Right lobe of liver (tissue), 6 donors: Measurements from ENCODE around the gene SLC7A1. TPM values are rescaled to one million over a fixed set of nuclear protein-coding genes. Genes with fewer than 3 reads are reported as not detected.

Experiments used
- ATAC-seq, 4 donors: fragments of 200-7000 bp; cut with Tn5 transposase; one replicate each; pipeline ENCODE4 v1.9.1; 2020; ENCODE audit warnings: mild to moderate bottlenecking in 4 of 4, moderate library complexity in 4 of 4
- DNase-seq, 3 donors: peaks; one replicate each; pipeline ENCODE4 v3.0.0-alpha.2; 2020
- H3K27ac ChIP-seq, 3 donors: fragments of 200-600 bp; one replicate each; pipeline ENCODE4 v1.8.0; 2022
- H3K27me3 ChIP-seq, 2 donors: fragments of 200-600 bp; one replicate each; pipeline ENCODE4 v1.8.0; 2022
- H3K36me3 ChIP-seq, 4 donors: fragments of 200-600 bp; sonication (generic) in 1 of 4; one replicate each; pipeline versions ENCODE4 v1.5.1 to v1.8.0; 2017 to 2022; ENCODE audit warnings: control low read depth in 1 of 4
- H3K4me1 ChIP-seq, 4 donors: fragments of 200-600 bp; sonication (generic) in 1 of 4; one replicate each; pipeline versions ENCODE4 v1.5.1 to v1.8.0; 2017 to 2022; ENCODE audit warnings: control low read depth in 1 of 4
- H3K4me3 ChIP-seq, 3 donors: fragments of 200-600 bp; one replicate each; pipeline ENCODE4 v1.8.0; 2022
- H3K9me3 ChIP-seq, 4 donors: fragments of 200-600 bp; sonication (generic) in 1 of 4; one replicate each; pipeline versions ENCODE4 v1.5.1 to v1.8.0; 2017 to 2022; ENCODE audit warnings: control low read depth in 1 of 4
- CTCF ChIP-seq, 4 donors: fragments of 200-600 bp in 3 of 4; fragments of 450-650 bp in 1 of 4; IDR thresholded peaks; one replicate each; pipeline versions ENCODE4 v1.5.1 to v1.8.0; 2016 to 2022; ENCODE audit warnings: antibody characterized with exemption in 4 of 4, mild to moderate bottlenecking in 2 of 4
- POLR2A ChIP-seq: fragments of 450-650 bp; IDR thresholded peaks from one replicate; pipeline ENCODE4 v1.6.1; 2017; ENCODE audit warnings: antibody characterized with exemption, mild to moderate bottlenecking
- WGBS: methylation state at CpG from one replicate; pipeline ENCODE4 v1.1.6; 2018; ENCODE audit warnings: low coverage, low lambda C conversion rate; ENCODE audit not compliant: insufficient coverage; ENCODE audit errors: missing lambda C conversion rate; 5-methylcytosine and 5-hydroxymethylcytosine counted together
- intact Hi-C, 2 donors: fragments of 100-400 bp; cut with DNase I; formaldehyde crosslinking; loops; one replicate each; pipeline versions ENCODE4 v1.11.2 to v1.14.1; 2022
- total RNA-seq, 6 experiments: library from RNA; depleted of rRNA in 2 of 6; stranded (reverse); fragments of >200 nt in 2 of 6; fragmentation: NEBNext Ultra II Directional in 3 of 6; extraction: Animal tissue kit (Norgen Biotek cat#: 25700) in 3 of 6; gene quantifications; one replicate each; pipeline versions ENCODE4 v1.1.0 to v1.2.4, GENCODE V29; 2016 to 2023
- donor health status: DM: no; HTN: yes; CAD: no.
- donor health status: DM: no; HTN: no; CAD: no.
- donor health status: DM: no; HTN: no; CAD: no.
- donor health status: DM: no; HTN: yes; CAD: no.
- donor health status: DM: no; HTN: yes; CAD: no.

SLC7A1 gene
- total RNA-seq, 6 experiments from 2014 or later: 0.70 to 6.5 (median 3.7) TPM

- Histone ChIP-seq H3K4me3 (no peak overlapping the region), H3K9me3 (no peaks in the 10 kb centered on the region), H3K4me1 (no peaks in the 10 kb centered on the region), H3K27ac (no peak overlapping the region), H3K27me3 (no peaks in the 10 kb centered on the region), H3K36me3 (no peaks in the 10 kb centered on the region)
- intact Hi-C loops: no loop called here
- no peak for TF ChIP-seq CTCF (IDR thresholded peaks at IDR 0.05)
- TF ChIP-seq POLR2A: no peak
- ATAC-seq (no peak), DNase-seq (no peak)
- 85% methylated on average over 4 of the region's 4 CpGs for WGBS
Observed at GRCh38 chr13:29520671-29521070, 74.8 kb downstream of the SLC7A1 start.

- DNase-seq (no peak), ATAC-seq (no peak)
- no peaks in the 10 kb centered on the region for H3K36me3 ChIP-seq
- no peaks in the 10 kb centered on the region for H3K9me3 ChIP-seq
- 91% methylated on average over 3 of the region's 3 CpGs for WGBS
- no peaks in the 10 kb centered on the region for H3K27me3 ChIP-seq
- H3K4me1 ChIP-seq: no peaks in the 10 kb centered on the region
- no peak overlapping the region for H3K4me3 ChIP-seq
- H3K27ac ChIP-seq: no peak overlapping the region
- TF ChIP-seq CTCF (IDR thresholded peaks at IDR 0.05) (no peak), POLR2A (no peak)
- intact Hi-C loops: no loop called here
Observed at GRCh38 chr13:29519921-29520320, 75.6 kb downstream of the SLC7A1 start.

- DNase-seq (no peak), ATAC-seq (no peak)
- Histone ChIP-seq H3K36me3 (no peaks in the 10 kb centered on the region), H3K4me1 (no peaks in the 10 kb centered on the region), H3K9me3 (no peaks in the 10 kb centered on the region), H3K27me3 (no peaks in the 10 kb centered on the region), H3K4me3 (no peak overlapping the region), H3K27ac (no peak overlapping the region)
- intact Hi-C loops: no loop called here
- 60% methylated on average over 1 of the region's 12 CpGs for WGBS
- TF ChIP-seq POLR2A (no peak), CTCF (IDR thresholded peaks at IDR 0.05) (no peak)
Observed at GRCh38 chr13:29516880-29517279, 78.6 kb downstream of the SLC7A1 start.

- H3K4me1 ChIP-seq: no peaks in the 10 kb centered on the region
- DNase-seq (no peak), ATAC-seq (no peak)
- WGBS: 87% methylated on average over 7 of the region's 11 CpGs
- intact Hi-C loops: no loop called here
- no peak overlapping the region for H3K4me3 ChIP-seq
- H3K27me3 ChIP-seq: no peaks in the 10 kb centered on the region
- TF ChIP-seq POLR2A (no peak), CTCF (IDR thresholded peaks at IDR 0.05) (no peak)
- no peaks in the 10 kb centered on the region for H3K9me3 ChIP-seq
- H3K27ac ChIP-seq: no peak overlapping the region
- H3K36me3 ChIP-seq: no peaks in the 10 kb centered on the region
Observed at GRCh38 chr13:29516012-29516411, 79.5 kb downstream of the SLC7A1 start.

- intact Hi-C loops: no loop called here
- no CpG with 5 or more reads among the region's 7 CpGs for WGBS
- TF ChIP-seq CTCF (IDR thresholded peaks at IDR 0.05): no peak
- TF ChIP-seq POLR2A: no peak
- ATAC-seq: no peak
- Histone ChIP-seq H3K27ac (no peak overlapping the region), H3K4me3 (no peak overlapping the region), H3K9me3 (no peaks in the 10 kb centered on the region), H3K4me1 (no peaks in the 10 kb centered on the region), H3K27me3 (no peaks in the 10 kb centered on the region), H3K36me3 (no peaks in the 10 kb centered on the region)
- DNase-seq: no peak
Observed at GRCh38 chr13:29515372-29515771, 80.1 kb downstream of the SLC7A1 start.
